ENCODE measurements around the gene SBK2. TPM values are rescaled to one million over a fixed set of nuclear protein-coding genes. Genes with fewer than 3 reads are reported as not detected.

The SBK2 gene
- total RNA-seq, 2 donors from 2014 or later, result not detected

DNA sequence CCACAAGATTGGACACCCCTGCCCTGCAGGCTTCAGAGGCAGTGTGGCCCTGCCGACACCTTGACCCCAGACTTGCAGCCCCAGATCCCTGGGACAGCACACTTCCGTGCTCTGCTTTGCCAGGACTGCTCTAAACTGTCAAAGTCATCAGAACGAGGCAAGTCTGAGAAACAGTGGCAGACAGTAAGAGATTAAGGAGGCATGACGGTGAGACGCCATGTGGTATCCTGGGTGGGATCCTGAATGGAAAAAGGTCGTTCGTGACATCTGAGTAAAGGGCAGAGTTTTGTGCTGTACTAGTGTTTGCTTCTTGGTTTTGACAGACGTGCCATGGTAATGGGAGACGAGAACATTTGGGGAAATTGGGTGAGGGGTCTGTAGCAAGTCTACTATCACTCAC, 29.9 kb upstream of the SBK2 start:
- no peak for DNase-seq (ENCODE audit: low spot score)
- intact Hi-C loops (cut with DNase I), result no loop called here

DNA sequence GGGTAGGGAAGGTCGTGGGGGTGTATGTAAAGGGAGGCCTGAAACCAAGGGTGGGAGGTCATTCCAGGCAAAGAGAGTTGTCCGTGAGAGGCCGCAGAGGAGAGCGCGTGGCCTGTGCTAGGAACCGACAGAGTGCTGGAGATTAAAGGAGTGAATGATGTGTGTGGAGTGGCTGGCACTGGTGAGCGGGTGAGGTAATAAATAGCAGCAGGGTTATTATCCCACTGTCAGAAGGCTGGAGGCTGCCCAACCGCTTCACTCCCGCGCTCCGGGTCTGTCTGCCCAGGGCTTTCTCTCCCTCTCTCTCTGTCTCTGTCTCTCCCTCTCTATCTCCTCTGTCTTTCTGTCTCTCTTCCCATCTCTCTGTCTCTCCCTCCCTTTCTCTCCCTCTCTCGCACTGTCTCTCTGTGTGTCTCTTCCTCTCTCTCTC, 26.3 kb upstream of the SBK2 start:
- no peak for DNase-seq (ENCODE audit: low spot score)

DNA sequence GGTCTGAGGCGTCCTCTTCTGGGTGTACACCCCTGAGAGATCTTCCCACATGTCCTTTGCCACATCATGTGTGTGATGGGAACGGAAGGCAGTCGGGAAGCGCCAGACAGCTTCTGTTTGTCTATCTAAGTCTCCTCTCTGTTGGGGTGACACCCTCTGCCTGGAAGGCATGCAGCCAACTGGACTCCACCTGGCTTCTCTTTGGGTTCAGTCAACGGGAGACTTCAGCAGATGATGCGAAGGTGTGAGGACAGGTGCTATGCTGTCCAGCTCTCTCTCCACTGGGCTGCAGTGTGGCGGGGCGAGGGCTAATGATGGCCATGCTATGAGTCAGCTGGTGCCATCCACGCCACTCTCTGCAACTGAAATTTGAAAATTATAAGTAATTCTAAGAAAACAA, 22.8 kb upstream of the SBK2 start:
- intact Hi-C loops (cut with DNase I), result no loop called here
- DNase-seq (ENCODE audit: low spot score), result no peak

More for the DNA sequence above, 26.3 kb upstream of the SBK2 start:
- intact Hi-C loops (cut with DNase I), result no loop called here

DNA sequence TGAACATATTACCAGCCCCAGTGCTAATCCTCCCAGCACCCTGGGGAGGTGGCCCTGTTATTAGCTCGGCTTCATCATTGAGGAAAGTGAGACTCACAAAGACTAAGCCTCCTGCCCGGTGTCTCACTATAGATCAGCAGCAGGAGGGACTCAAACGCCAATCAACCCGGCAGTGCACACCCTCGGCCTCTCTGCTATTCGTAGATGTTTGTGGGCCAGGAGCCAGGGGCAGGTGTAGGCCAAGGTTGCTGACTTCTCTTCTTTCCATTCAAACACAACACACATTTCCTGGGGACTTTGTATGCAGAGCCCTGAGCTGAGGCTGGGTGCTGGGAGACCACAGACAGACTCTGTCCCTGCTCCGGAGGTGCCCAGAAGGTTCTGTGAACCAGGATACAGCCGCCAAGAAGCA, 17.8 kb upstream of the SBK2 start:
- DNase-seq (ENCODE audit: low spot score), result no peak
- intact Hi-C loops (cut with DNase I), result no loop called here

DNA sequence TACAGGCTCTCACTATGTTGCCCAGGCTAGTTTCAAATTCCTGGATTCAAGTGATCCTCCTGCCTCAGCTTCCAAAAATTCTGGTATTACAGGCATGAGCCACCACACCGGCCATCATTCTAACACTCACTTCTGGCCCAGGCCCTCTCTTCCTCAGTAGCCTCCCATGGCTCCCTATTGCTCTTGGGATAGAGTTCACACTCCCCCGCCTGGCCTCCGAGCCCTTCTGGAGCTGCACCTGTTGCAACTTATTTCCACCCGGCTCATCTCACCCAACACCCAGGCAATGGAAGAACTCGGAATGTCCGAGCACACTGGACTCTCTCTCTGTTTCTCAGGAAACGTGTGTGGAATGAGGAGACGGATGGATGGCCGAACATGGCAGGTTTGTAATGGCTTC, 17.4 kb upstream of the SBK2 start:
- intact Hi-C loops (cut with DNase I), result no loop called here
- no peak for DNase-seq (ENCODE audit: low spot score)

DNA sequence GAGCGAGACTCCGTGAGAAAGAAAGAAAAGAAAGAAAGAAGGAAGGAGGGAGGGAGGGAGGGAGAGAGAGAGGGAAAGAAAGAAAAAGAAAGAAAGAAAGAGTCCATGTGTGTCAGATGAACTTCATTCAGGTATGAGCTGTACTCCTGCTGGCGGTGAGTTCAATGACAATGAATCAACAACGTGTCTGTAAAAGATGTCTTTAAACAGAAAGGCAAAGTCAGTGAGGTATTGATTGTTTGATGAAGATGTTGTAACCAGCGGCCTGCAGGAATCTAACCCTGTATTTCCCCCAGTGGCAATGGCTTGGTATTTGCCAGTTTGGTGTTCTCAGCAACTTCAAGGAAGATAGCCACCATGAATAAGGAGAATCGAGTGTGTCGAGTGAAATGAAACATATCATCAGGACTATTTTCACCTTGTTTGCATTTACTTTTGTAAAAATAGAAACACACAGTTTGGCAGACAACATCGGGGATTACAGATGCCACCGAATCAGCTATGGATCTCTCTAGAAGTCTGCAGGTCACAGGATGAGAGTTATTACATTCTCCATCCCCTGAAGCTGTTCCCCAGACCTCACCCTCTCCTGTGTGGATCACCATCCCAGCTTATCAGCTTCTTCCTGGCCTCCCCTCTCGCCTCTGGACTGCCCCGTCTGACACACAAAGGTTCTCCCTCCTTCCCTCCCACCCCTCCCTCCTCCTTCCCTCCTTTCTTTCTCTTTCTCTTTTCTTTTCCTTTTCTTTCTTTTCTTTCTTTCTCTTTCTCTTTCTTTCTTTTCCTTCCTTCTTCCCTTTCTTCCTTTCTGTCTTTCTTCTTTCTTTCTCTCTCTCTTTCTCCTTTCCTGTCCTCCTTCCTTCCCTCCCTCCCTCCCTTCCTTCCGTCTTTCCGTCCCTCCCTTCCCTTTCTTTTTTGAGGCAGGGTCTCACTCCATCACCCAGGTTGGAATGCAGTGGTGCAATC, 16.6 kb upstream of the SBK2 start:
- no peak for DNase-seq (ENCODE audit: low spot score)
- intact Hi-C loops (cut with DNase I), result no loop called here

DNA sequence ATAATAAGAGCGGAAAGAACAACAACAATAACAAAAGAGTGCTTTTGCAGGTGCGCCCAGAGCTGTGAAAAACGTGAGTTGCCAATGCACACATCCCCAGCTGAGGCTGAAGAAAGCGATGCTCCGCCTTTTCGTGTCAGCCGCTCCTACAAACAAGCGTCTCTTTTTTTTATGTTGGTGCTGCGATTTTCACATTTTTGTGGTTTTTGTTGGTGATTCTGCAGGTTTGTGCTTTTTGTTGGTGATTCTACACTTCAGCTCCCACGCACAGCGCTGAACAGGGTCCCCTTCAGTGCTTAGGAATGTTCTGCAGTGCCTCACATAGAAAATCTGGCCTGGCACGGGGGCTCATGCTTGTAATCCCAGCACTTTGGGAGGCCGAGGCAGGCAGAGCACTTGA, 15.7 kb upstream of the SBK2 start:
- intact Hi-C loops (cut with DNase I), result no loop called here

DNA sequence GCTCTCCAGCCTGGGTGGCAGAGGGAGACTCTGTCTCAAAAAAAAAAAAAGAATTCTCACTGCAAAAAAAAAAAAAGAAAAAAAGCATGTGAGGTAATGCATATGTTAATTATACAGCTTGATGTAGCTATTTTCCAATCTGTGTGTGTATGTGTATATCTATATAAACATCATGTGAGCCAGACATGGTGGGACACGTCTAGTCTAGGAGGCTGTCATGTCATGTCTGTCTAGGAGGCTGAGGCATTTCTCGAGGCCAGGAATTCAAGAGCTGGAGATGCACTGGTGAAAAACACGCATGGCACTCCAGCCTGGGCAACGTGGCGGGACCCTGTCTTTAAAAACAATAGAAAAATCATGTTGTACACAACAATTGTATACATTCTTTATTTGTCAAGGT, 15.3 kb upstream of the SBK2 start:
- intact Hi-C loops (cut with DNase I), result no loop called here
- DNase-seq (ENCODE audit: low spot score), result no peak

More for the DNA sequence above, 15.7 kb upstream of the SBK2 start:
- no peak for DNase-seq (ENCODE audit: low spot score)

DNA sequence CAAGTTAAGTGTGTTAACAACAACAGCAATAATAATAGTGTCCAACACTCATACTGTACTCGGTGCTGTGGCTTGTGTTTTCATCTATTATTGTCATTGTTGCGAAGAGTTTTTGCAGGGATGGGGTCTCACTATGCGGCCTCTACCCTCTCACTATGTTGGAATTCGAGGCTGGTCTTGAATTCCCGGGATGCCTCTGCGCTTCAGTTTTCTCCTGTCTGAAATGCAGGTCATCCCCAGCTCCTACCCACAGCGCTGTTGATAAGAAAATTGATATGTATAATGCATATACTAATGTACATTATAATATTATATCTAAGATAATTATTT, 13.4 kb upstream of the SBK2 start:
- intact Hi-C loops (cut with DNase I), result no loop called here
- DNase-seq (ENCODE audit: low spot score), result no peak

DNA sequence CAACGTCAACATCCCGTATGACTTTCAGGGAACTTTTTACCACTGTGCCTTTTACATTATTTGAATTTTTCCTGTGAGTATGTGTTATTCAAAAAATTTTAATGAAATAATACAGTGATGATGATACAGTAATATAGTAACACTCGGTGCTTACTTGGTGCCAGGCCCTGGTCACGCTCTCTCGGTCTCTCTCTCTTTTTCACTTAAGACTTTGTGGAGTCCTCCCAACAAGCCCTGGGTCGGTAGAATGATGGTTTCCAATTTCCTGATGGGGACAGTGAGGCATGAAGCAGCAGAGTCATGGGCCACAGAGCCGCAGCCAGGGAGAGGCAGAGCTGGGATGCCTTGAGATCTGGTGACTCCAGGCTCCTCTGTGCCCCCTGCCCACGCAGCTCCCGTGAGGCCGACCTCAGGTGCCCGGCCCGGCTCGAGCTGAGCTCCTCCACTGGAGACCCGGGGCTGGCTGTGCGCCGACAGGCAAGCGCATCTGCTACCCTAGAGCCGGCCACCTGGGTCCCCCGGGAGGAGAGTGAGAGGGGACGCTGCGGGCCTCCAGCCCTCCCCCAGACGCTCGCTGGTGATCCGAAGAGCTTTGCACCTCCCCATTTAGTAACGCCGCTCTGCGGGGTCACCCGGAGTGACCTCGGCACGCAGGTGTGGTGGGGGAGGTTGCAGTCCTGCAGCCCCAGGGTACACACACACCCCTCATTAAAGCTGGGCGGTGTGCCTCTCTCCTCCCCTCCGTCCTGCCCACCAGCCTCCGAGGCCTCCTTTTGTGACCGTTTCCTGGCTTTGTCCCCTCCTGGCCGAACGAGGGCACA, 12.8 kb upstream of the SBK2 start:
- DNase-seq (ENCODE audit: low spot score), result no peak
- intact Hi-C loops (cut with DNase I), result no loop called here

DNA sequence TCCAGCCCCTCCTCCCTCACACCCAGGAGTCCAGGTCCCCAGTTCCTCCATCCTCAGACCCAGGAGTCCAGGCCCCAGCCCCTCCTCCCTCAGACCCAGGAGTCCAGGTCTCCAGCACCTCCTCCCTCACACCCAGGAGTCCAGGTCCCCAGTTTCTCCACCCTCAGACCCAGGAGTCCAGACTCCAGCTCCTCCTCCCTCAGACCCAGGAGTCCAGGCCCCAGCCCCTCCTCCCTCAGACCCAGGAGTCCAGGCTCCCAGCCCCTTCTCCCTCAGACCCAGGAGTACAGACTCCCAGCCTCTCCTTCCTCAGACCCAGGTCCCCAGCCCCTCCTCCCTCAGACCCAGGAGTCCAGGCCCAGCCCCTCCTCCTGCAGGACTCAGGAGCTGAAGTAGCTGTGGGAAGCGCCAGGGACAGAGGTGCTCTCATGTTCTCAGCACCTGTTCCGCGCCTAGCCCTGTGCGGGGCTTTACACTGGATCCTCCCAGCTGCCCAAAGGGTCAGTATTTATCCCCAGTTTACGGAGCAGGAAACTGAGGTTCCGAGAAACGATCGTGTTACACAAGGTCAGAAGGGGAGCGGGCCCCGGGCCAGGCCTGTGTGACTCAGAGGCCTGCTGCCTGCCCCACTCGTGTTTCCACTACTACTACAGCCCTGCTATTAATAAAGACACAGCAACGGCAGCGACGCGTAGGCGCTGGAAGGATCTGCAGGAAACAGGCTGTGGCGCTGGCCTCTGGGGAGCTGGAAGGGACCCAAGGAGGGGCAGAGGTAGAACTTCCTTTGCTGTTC, 10.1 kb upstream of the SBK2 start:
- intact Hi-C loops (cut with DNase I), result no loop called here
- peak; percentile 92 for DNase-seq (ENCODE audit: low spot score)

DNA sequence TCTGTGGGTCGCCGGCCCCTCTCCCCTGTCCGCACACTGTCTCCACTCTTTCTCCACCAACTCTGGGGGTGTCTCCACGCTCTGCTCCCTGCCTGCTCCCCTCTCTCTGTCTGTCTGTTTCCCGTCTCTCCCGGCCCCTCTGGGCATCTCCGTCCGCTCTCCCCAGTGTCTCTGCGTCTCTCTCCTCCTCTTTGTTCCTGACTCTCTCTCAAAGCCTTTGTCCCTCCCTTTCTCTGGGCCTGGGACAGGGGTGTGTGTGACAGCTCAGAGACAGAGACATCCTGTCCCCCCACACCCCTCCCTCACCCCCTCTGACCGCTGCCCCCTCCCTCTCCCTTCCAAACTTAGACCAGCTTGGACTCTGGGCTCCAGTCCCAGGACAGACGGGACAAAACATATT, 9.1 kb upstream of the SBK2 start:
- no peak for DNase-seq (ENCODE audit: low spot score)
- intact Hi-C loops (cut with DNase I), result no loop called here

DNA sequence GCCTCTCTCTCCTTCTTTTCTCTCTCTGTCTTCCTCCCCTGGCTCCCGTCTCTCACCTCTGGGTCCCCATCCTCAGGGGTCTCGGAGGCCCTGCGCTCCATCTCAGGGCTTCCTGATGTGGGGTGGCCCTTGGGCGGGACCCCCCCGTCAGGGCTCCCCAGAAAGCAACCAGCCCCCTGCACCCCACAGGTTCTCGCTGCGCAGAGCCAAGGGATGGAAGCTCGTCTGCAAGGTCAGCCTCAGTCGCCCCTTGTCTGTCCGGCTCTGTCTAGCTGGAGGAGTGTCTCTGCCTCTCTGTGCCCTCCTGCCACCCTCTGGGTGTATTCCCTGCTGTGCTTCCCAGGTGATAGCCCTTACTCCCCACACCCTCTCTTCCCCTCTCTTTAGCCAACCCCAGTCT, 8.5 kb upstream of the SBK2 start, which contains the start of gene SBK3:
Gene SBK3 (minus strand): TSS at position 101 of the 400 bp plus-strand sequence. CDS start 0 bp downstream, at position 101.
- no peak for DNase-seq (ENCODE audit: low spot score)
- intact Hi-C loops (cut with DNase I), result no loop called here

DNA sequence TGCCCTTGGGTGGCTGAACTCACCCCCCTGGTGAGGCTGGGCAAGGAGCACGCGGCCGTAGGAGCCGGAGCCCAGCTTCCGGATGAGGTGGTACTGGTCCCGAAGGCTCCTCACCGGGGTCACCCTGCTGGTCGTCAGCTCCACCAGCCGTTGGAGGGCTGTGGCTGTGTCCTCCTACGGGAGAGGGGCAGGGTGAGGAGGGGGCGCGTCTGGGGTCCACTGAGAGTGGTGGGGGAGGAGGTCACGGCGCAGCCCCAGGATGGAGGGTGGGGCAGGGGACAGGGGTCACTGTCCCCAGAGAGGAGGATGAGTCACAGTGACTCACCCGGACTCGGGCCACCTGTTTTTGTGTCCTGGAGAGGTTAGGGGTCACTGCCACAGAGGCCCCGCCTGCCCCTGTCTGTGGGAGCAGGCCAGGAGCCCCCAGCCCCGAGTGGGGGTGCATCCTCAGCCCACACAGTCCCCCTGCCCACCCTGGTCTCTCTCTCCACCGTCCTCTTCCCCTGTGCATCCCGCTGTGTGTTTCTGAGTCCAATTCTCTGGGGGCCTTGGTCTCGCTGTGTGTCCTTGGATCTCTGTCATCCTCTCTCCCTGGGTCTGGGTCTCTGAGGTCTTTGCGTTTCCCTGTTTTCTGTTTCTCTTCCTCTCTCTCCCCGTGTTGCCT, 8.0 kb upstream of the SBK2 start:
- DNase-seq (ENCODE audit: low spot score), result no peak
- intact Hi-C loops (cut with DNase I), result no loop called here

DNA sequence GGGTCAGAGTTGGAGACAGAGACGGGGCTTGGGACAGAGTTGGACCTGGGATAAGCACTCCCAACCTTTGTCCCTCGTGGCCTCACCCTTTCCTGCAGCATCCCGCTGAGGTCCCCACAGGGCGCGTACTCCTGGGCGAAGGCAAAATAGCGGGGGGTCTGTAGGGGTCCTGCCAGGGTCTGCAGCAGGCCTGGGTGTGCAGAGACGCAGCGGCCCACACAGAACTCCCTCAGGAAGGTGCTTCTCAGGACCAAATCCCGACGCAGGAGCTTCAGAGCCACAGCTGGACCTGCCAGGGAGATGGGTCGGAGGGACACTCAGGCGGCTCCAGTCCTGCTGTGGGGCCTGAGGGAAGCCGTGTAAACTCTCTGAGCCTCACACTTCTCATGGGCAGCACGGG, 7.1 kb upstream of the SBK2 start:
- intact Hi-C loops (cut with DNase I), result no loop called here

DNA sequence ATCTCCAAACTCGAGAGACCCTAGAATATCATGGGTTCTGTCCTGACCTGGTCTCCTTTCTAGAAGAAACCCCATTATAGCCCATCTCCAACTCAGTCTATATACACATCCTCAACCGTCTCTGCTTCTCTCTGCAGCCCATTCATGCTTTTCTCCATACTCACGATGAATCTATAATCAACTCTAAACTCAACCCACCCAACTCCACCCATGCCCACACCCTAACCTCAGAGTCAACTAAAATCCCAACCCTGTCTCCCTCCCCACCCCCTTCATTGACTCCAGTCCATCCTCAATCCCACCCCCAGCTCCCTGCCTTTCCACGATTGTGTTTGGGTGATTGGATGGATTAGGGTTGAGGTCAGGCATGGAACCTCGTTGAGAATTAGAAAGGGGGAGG, 6.6 kb upstream of the SBK2 start:
- no peak for DNase-seq (ENCODE audit: low spot score)
- intact Hi-C loops (cut with DNase I), result no loop called here

More for the DNA sequence above, 7.1 kb upstream of the SBK2 start:
- DNase-seq (ENCODE audit: low spot score), result no peak

DNA sequence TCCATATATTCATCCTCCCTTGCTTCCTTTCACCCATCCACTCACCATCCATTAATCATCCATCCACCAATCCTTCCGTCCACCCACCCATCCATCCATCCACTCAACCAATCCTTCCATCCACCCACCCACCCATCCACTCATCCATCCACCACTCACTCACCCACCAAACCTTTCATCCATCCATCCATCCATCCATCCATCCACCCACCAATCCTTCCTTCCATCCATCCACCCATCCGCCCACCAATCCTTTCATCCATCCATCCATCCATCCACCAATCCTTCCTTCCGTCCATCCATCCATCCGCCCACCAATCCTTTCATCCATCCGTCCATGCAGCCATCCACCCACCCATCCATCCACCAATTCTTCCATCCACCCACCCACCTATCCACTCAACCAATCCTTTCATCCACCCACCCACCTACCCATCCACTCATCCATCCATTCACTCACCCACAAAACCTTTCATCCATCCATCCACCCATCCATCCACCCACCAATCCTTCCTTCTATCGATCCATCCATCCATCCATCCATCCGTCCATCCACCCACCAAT, 5.4 kb upstream of the SBK2 start:
- DNase-seq (ENCODE audit: low spot score), result no peak
- intact Hi-C loops (cut with DNase I), result no loop called here

DNA sequence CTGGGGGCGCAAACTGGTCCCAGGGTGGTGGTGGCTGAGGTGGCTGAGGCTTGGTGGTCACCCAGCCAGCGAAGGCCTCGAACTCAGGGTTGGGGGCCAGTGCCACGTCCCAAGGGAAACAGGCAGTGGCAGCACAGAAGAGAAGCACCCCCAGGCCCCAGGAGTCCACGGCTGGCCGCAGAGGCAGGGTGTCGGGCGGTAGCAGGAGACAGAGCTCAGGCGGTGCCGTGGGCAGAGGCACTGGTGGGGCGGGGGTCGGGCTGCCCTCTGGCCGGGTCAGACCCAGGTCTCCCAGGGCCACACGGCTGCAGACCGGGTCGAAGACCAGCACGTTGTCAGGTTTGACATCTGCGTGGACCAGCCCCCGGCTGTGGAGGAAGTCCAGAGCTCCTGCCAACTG, 4.2 kb upstream of the SBK2 start:
- intact Hi-C loops (cut with DNase I), result no loop called here
- no peak for DNase-seq (ENCODE audit: low spot score)

DNA sequence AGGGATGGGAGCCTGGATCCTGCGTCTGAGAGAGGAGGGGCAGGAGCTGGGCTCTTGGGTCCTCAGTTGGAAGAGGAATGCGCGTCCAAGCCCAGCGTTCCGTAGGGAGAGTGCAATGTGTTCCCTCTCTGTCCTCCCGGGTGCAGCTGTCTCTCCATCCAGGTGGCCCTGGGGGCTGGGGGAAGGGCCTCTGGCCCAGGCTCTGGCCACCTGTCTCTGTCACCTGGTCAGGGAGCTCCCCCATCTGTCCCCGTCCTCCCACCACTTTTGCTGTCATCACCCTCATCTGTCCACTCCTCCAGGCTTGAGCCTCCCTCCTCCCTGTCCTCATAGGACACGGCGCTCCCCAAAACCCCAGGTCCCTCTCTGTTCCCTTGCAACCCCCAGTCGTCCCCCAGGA, 3.7 kb upstream of the SBK2 start:
- no peak for DNase-seq (ENCODE audit: low spot score)
- intact Hi-C loops (cut with DNase I), result no loop called here
